Liver (tissue), 9 donors: ENCODE data around the gene SMARCA1. TPM values are rescaled to one million over a fixed set of nuclear protein-coding genes. Genes with fewer than 3 reads are reported as not detected.
A peak's percentile ranks its signal among the peaks of the same experiment; 100 is the strongest.

Experiments
- DNase-seq: peaks from one replicate; pipeline ENCODE4 v3.0.0-alpha.2; 2017; ENCODE audit warnings: low spot score
- H3K27ac ChIP-seq, 2 donors: one replicate each; pipeline ENCODE4 v1.7.0; 2013; ENCODE audit warnings: inconsistent platforms in 2 of 2, low read length in 2 of 2, control low read depth in 1 of 2, low read depth in 1 of 2, mild to moderate bottlenecking in 1 of 2
- H3K27me3 ChIP-seq, 4 donors: one replicate each; pipeline versions ENCODE4 v1.6.1 to v1.7.0; 2013; ENCODE audit warnings: low read length in 3 of 4, inconsistent platforms in 1 of 4, mild to moderate bottlenecking in 1 of 4, moderate library complexity in 1 of 4; ENCODE audit not compliant: control insufficient read depth in 4 of 4, insufficient read depth in 4 of 4
- H3K36me3 ChIP-seq, 4 donors: one replicate each; pipeline versions ENCODE4 v1.6.1 to v1.7.0; 2013; ENCODE audit warnings: low read length in 3 of 4, mild to moderate bottlenecking in 3 of 4, low read depth in 1 of 4, moderate library complexity in 1 of 4; ENCODE audit not compliant: control insufficient read depth in 4 of 4, insufficient read depth in 3 of 4
- H3K4me1 ChIP-seq, 4 donors: one replicate each; pipeline versions ENCODE4 v1.6.1 to v1.7.0; 2013; ENCODE audit warnings: low read length in 3 of 4, mild to moderate bottlenecking in 3 of 4, moderate library complexity in 1 of 4; ENCODE audit not compliant: control insufficient read depth in 4 of 4, insufficient read depth in 4 of 4
- H3K4me3 ChIP-seq, 3 donors: one replicate each; pipeline versions ENCODE4 v1.6.1 to v1.7.0; 2013; ENCODE audit warnings: low read length in 3 of 3, control low read depth in 1 of 3, low read depth in 1 of 3, mild to moderate bottlenecking in 1 of 3
- H3K9ac ChIP-seq, 2 donors: one replicate each; pipeline ENCODE4 v1.7.0; 2013; ENCODE audit warnings: low read length in 2 of 2, mild to moderate bottlenecking in 2 of 2, moderate library complexity in 2 of 2, control low read depth in 1 of 2, low read depth in 1 of 2
- H3K9me3 ChIP-seq, 4 donors: one replicate each; pipeline versions ENCODE4 v1.6.1 to v1.7.0; 2013; ENCODE audit warnings: low read length in 3 of 4; ENCODE audit not compliant: control insufficient read depth in 4 of 4
- ATF3 ChIP-seq: IDR thresholded peaks from 2 replicates; pipeline ENCODE4 v1.6.1; 2016; ENCODE audit warnings: antibody characterized with exemption
- CTCF ChIP-seq: fragments of 150-350 bp; IDR thresholded peaks from 2 replicates; pipeline ENCODE4 v1.5.1; 2017; ENCODE audit warnings: improper control_type of control experiment, low read depth, low read length; ENCODE audit not compliant: missing input control
- EGR1 ChIP-seq, 2 donors: IDR thresholded peaks; 2 replicates each; pipeline ENCODE4 v1.6.1; 2016 to 2018; ENCODE audit warnings: antibody characterized with exemption in 2 of 2, low read depth in 2 of 2
- FOXA1 ChIP-seq: IDR thresholded peaks from 2 replicates; pipeline ENCODE4 v1.6.1; 2016; ENCODE audit warnings: antibody characterized with exemption
- GABPA ChIP-seq, 2 donors: IDR thresholded peaks in 1 of 2; conservative IDR thresholded peaks in 1 of 2; 2 replicates each; pipeline ENCODE4 v1.6.1; 2016; ENCODE audit warnings: antibody characterized with exemption in 2 of 2, mild to moderate bottlenecking in 1 of 2, moderate library complexity in 1 of 2
- HNF4A ChIP-seq, 2 donors: conservative IDR thresholded peaks; 2 replicates each; pipeline ENCODE4 v1.6.1; 2016; ENCODE audit warnings: antibody characterized with exemption in 2 of 2, mild to moderate bottlenecking in 2 of 2
- HNF4G ChIP-seq: IDR thresholded peaks from 2 replicates; pipeline ENCODE4 v1.6.1; 2016; ENCODE audit warnings: antibody characterized with exemption
- JUND ChIP-seq, 2 donors: IDR thresholded peaks; 2 replicates each; pipeline ENCODE4 v1.6.1; 2016; ENCODE audit warnings: antibody characterized with exemption in 2 of 2
- MAX ChIP-seq: IDR thresholded peaks from 2 replicates; pipeline ENCODE4 v1.6.1; 2016; ENCODE audit warnings: antibody characterized with exemption
- NR2F2 ChIP-seq: IDR thresholded peaks from 2 replicates; pipeline ENCODE4 v1.6.1; 2016; ENCODE audit warnings: antibody characterized with exemption
- RAD21 ChIP-seq, 2 donors: IDR thresholded peaks; 2 replicates each; pipeline ENCODE4 v1.6.1; 2016; ENCODE audit warnings: antibody characterized with exemption in 2 of 2, mild to moderate bottlenecking in 2 of 2
- REST ChIP-seq: IDR thresholded peaks from 2 replicates; pipeline ENCODE4 v1.6.1; 2016; ENCODE audit warnings: antibody characterized with exemption, mild to moderate bottlenecking
- RXRA ChIP-seq, 2 donors: IDR thresholded peaks; 2 replicates each; pipeline ENCODE4 v1.6.1; 2017 to 2018; ENCODE audit warnings: antibody characterized with exemption in 2 of 2, mild to moderate bottlenecking in 1 of 2
- SP1 ChIP-seq: IDR thresholded peaks from 2 replicates; pipeline ENCODE4 v1.6.1; 2018; ENCODE audit warnings: antibody characterized with exemption, mild to moderate bottlenecking
- TAF1 ChIP-seq: conservative IDR thresholded peaks from 2 replicates; pipeline ENCODE4 v1.6.1; 2016; ENCODE audit warnings: antibody characterized with exemption, mild to moderate bottlenecking
- YY1 ChIP-seq: IDR thresholded peaks from 2 replicates; pipeline ENCODE4 v1.6.1; 2016; ENCODE audit warnings: antibody characterized with exemption, mild to moderate bottlenecking
- ZBTB33 ChIP-seq: IDR thresholded peaks from 2 replicates; pipeline ENCODE4 v1.6.1; 2016; ENCODE audit warnings: antibody characterized with exemption
- WGBS: extraction: QIAGEN DNeasy Blood & Tissue Kit; methylation state at CpG from one replicate; pipeline ENCODE4 v1.1.7; 2013; 5-methylcytosine and 5-hydroxymethylcytosine counted together
- polyA plus RNA-seq, 2 donors: library from polyadenylated mRNA; stranded (reverse) in 1 of 2; unstranded in 1 of 2; fragments of 200-250 nt in 1 of 2; fragments of >200 nt in 1 of 2; fragmentation: Nextera tagmentation in 1 of 2; extraction: Ambion mirVana in 1 of 2; gene quantifications; one replicate each; pipeline versions ENCODE4 v1.2.1 to v1.2.3, GENCODE V29; 2013 to 2015
- total RNA-seq, 2 donors: library from RNA; depleted of rRNA; stranded (reverse); fragments of >200 nt; gene quantifications; one replicate each; pipeline ENCODE4 v1.2.3, GENCODE V29; 2014
- donor health status: healthy.
- donor health status: healthy.
- donor health status: healthy.
- donor health status: healthy.
- donor health status: healthy.

SMARCA1 gene
- total RNA-seq: 10 to 100 TPM; 31.3 to 44.2 TPM
- polyA plus RNA-seq: 10 to 100 TPM; 14.7 to 16.5 TPM

GRCh38 chrX:129523079-129523911 is at the start of gene SMARCA1:
SMARCA1 (minus strand) TSS chrX:129523490; CDS start chrX:129523370, 120 bp downstream.
- peak; percentile 52 for DNase-seq
- H3K36me3 ChIP-seq: no peaks in the 10 kb centered on the region
- peaks cover 0 to 17% (median 10%) of the 10 kb centered on the region in 4 donors for H3K4me1 ChIP-seq
- 2% methylated on average over 52 of the region's 54 CpGs for WGBS
- peak within 1 kb of the TSS; percentile 5 to 69 for H3K9ac ChIP-seq
- peak within 1 kb of the TSS; percentile 45 to 85 (median 83) for H3K4me3 ChIP-seq
- H3K27ac ChIP-seq: peak within 1 kb of the TSS; percentile 92 to 96
- no peak for TF ChIP-seq NR2F2
- no peak for TF ChIP-seq ATF3
- no peak for TF ChIP-seq MAX
- TF ChIP-seq FOXA1: no peak
- no peak for TF ChIP-seq CTCF
- no peak for TF ChIP-seq RXRA (IDR thresholded peaks at IDR 0.05)
- no peak for TF ChIP-seq SP1
- peak; percentile 16 for TF ChIP-seq TAF1
- TF ChIP-seq HNF4A (conservative IDR thresholded peaks at IDR 0.05): peak; percentile 22 to 34
- no peak for TF ChIP-seq GABPA (IDR thresholded peaks at IDR 0.05 in 1 of 2, conservative IDR thresholded peaks at IDR 0.05 in 1 of 2)
- no peak for TF ChIP-seq HNF4G
- no peak for TF ChIP-seq JUND (IDR thresholded peaks at IDR 0.05)
- TF ChIP-seq YY1: no peak
- TF ChIP-seq RAD21 (IDR thresholded peaks at IDR 0.05): no peak
- TF ChIP-seq ZBTB33: no peak
- no peak for TF ChIP-seq REST
- no peak for TF ChIP-seq EGR1 (IDR thresholded peaks at IDR 0.05; ENCODE audit: low read depth in 2 of 2)
- H3K9me3 ChIP-seq: no peaks in the 10 kb centered on the region
- no peaks in the 10 kb centered on the region for H3K27me3 ChIP-seq
